IMR-90 (cell line): ENCODE results near the gene DRAP1.

Experiments used
- CEBPB ChIP-seq: IDR thresholded peaks from 2 replicates; pipeline ENCODE4 v1.6.1; 2012; ENCODE audit warnings: low read depth, low read length, improper control_type of control experiment
- CHD1 ChIP-seq: IDR thresholded peaks from 2 replicates; pipeline ENCODE4 v1.6.1; 2012; ENCODE audit warnings: low read depth, low read length, improper control_type of control experiment
- CTCF ChIP-seq: conservative IDR thresholded peaks from 2 replicates; pipeline ENCODE4 v1.5.1; 2012; ENCODE audit warnings: mild to moderate bottlenecking, low read depth, low read length, improper control_type of control experiment
- FOS ChIP-seq: fragments of 150-350 bp; IDR thresholded peaks from 2 replicates; pipeline ENCODE4 v1.6.1; 2016; ENCODE audit warnings: low read depth, low read length
- MAFK ChIP-seq: IDR thresholded peaks from 2 replicates; pipeline ENCODE4 v1.6.1; 2012; ENCODE audit warnings: low read depth, low read length, improper control_type of control experiment
- MAZ ChIP-seq: IDR thresholded peaks from 2 replicates; pipeline ENCODE4 v1.6.1; 2012; ENCODE audit warnings: low read depth, mild to moderate bottlenecking, low read length, improper control_type of control experiment, moderate library complexity, borderline replicate concordance
- NFE2L2 ChIP-seq: fragments of 150-350 bp; IDR thresholded peaks from 2 replicates; pipeline ENCODE4 v1.6.1; 2016; ENCODE audit warnings: low read depth, mild to moderate bottlenecking, low read length
- POLR2A ChIP-seq: IDR thresholded peaks from 2 replicates; pipeline ENCODE4 v1.6.1; 2012; ENCODE audit warnings: mild to moderate bottlenecking, low read depth, low read length
- RAD21 ChIP-seq: IDR thresholded peaks from 2 replicates; pipeline ENCODE4 v1.6.1; 2012; ENCODE audit warnings: low read length, improper control_type of control experiment
- RCOR1 ChIP-seq: IDR thresholded peaks from 2 replicates; pipeline ENCODE4 v1.6.1; 2012; ENCODE audit warnings: mild to moderate bottlenecking, low read length, improper control_type of control experiment; ENCODE audit not compliant: insufficient replicate concordance
- SMC3 ChIP-seq: fragments of 150-350 bp; IDR thresholded peaks from 2 replicates; pipeline ENCODE4 v1.6.1; 2016; ENCODE audit warnings: low read depth, mild to moderate bottlenecking, antibody characterized with exemption, low read length, moderate library complexity
- USF2 ChIP-seq: fragments of 150-350 bp; IDR thresholded peaks from 2 replicates; pipeline ENCODE4 v1.6.1; 2017; ENCODE audit warnings: mild to moderate bottlenecking, antibody characterized with exemption, low read length, low read depth

- TF ChIP-seq CTCF (no peak), POLR2A (no peak), SMC3 (no peak), CHD1 (no peak), USF2 (no peak), RAD21 (no peak), FOS (no peak), MAFK (no peak), CEBPB (no peak), NFE2L2 (no peak), MAZ (no peak), RCOR1 (no peak)
These were observed 3.3 kb downstream of the DRAP1 start for GRCh38 chr11:65922565-65922964.
